Panc1 (cell line): ENCODE data around the gene MAST3. TPM values are rescaled to one million over a fixed set of nuclear protein-coding genes. Genes with fewer than 3 reads are reported as not detected.
A peak's percentile ranks its signal among the peaks of the same experiment; 100 is the strongest.

ENCODE experiments used
- ATAC-seq: fragments of 200-7000 bp; cut with Tn5 transposase; 2 replicates; pipeline ENCODE4 v1.9.1; 2020; ENCODE audit warnings: mild to moderate bottlenecking, moderate library complexity
- BruUV-seq: library from RNA; stranded (reverse); fragments of 400-500 nt; replicated peaks from 2 replicates; lab custom pipeline; 2021; lab: Mats Ljungman, UMichigan
- CTCF ChIA-PET: fragments of 300-600 bp; sonication (Branson Sonifier 250); formaldehyde crosslinking; loops from one replicate; lab custom pipeline; 2022; ENCODE audit warnings: antibody characterized with exemption; lab: Charles Lee
- POLR2A ChIA-PET: fragments of 300-600 bp; sonication (Branson Sonifier 250); formaldehyde crosslinking; loops from one replicate; lab custom pipeline; 2022; ENCODE audit warnings: antibody characterized with exemption; lab: Charles Lee
- DNase-seq: peaks from one replicate; pipeline ENCODE4 v3.0.0-alpha.2; 2010; ENCODE audit warnings: low read depth, low spot score
- H3K27ac ChIP-seq: 2 replicates; pipeline ENCODE4 v1.5.1; 2011; ENCODE audit warnings: mild to moderate bottlenecking, low read length, inconsistent platforms
- H3K27me3 ChIP-seq: fragments of 200-500 bp; sonication (Bioruptor generic); 2 replicates; pipeline ENCODE4 v1.6.0; 2014; ENCODE audit warnings: low read length, inconsistent platforms; ENCODE audit not compliant: control insufficient read depth, insufficient read depth
- H3K36me3 ChIP-seq: fragments of 200-500 bp; sonication (Bioruptor generic); 2 replicates; pipeline ENCODE4 v1.5.1; 2014; ENCODE audit warnings: inconsistent platforms, mild to moderate bottlenecking, low read length, moderate library complexity; ENCODE audit not compliant: control insufficient read depth, insufficient read depth
- H3K4me1 ChIP-seq: 2 replicates; pipeline ENCODE4 v1.5.1; 2011; ENCODE audit warnings: inconsistent platforms, mild to moderate bottlenecking, low read length, moderate library complexity; ENCODE audit not compliant: control insufficient read depth, insufficient read depth
- H3K4me3 ChIP-seq, 2 experiments: 2 replicates each; pipeline ENCODE4 v1.5.1; 2011 to 2012; ENCODE audit warnings: low read depth in 2 of 2, low read length in 2 of 2, mild to moderate bottlenecking in 2 of 2, inconsistent platforms in 1 of 2, moderate library complexity in 1 of 2
- H3K9me3 ChIP-seq: fragments of 200-500 bp; sonication (Bioruptor generic); 2 replicates; pipeline ENCODE4 v1.5.1; 2014; ENCODE audit warnings: low read depth, mild to moderate bottlenecking, inconsistent platforms, low read length, moderate library complexity; ENCODE audit not compliant: control insufficient read depth, insufficient read depth
- CTCF ChIP-seq: fragments of 450-650 bp; IDR thresholded peaks from 2 replicates; pipeline ENCODE4 v1.5.1; 2017; ENCODE audit warnings: mild to moderate bottlenecking
- POLR2AphosphoS5 ChIP-seq: IDR thresholded peaks from 2 replicates; pipeline ENCODE4 v1.6.1; 2012; ENCODE audit warnings: mild to moderate bottlenecking, low read depth, low read length, moderate library complexity
- REST ChIP-seq, 2 experiments: IDR thresholded peaks; 2 replicates each; pipeline ENCODE4 v1.6.1; 2011 to 2012; ENCODE audit warnings: low read depth in 2 of 2, control low read depth in 1 of 2, low read length in 1 of 2, mild to moderate bottlenecking in 1 of 2, moderate library complexity in 1 of 2; ENCODE audit not compliant: insufficient read depth in 1 of 2
- SIN3A ChIP-seq: IDR thresholded peaks from 2 replicates; pipeline ENCODE4 v1.6.1; 2012; ENCODE audit warnings: low read depth, mild to moderate bottlenecking, low read length, moderate library complexity, borderline replicate concordance; ENCODE audit not compliant: insufficient read depth
- TCF7L2 ChIP-seq: IDR thresholded peaks from 2 replicates; pipeline ENCODE4 v1.6.1; 2011; ENCODE audit warnings: mild to moderate bottlenecking, low read depth, low read length, inconsistent platforms
- in situ Hi-C: cut with HindIII; loops from 2 replicates; pipeline ENCODE4 v1.10.0; 2016; ENCODE audit warnings: low sequenced_read_pairs, low pct_unique_long_range_greater_than_20kb
- intact Hi-C: fragments of 100-400 bp; cut with micrococcal nuclease; formaldehyde crosslinking; loops from one replicate; pipeline ENCODE4 v1.10.0; 2022; ENCODE audit not compliant: unreplicated experiment
- total RNA-seq: library from RNA; stranded (reverse); gene quantifications from one replicate; pipeline ENCODE4 v1.2.1, GENCODE V29; 2021; ENCODE audit not compliant: unreplicated experiment

MAST3 gene
- total RNA-seq, 1 experiment from 2014 or later = 13.1 TPM

DNA sequence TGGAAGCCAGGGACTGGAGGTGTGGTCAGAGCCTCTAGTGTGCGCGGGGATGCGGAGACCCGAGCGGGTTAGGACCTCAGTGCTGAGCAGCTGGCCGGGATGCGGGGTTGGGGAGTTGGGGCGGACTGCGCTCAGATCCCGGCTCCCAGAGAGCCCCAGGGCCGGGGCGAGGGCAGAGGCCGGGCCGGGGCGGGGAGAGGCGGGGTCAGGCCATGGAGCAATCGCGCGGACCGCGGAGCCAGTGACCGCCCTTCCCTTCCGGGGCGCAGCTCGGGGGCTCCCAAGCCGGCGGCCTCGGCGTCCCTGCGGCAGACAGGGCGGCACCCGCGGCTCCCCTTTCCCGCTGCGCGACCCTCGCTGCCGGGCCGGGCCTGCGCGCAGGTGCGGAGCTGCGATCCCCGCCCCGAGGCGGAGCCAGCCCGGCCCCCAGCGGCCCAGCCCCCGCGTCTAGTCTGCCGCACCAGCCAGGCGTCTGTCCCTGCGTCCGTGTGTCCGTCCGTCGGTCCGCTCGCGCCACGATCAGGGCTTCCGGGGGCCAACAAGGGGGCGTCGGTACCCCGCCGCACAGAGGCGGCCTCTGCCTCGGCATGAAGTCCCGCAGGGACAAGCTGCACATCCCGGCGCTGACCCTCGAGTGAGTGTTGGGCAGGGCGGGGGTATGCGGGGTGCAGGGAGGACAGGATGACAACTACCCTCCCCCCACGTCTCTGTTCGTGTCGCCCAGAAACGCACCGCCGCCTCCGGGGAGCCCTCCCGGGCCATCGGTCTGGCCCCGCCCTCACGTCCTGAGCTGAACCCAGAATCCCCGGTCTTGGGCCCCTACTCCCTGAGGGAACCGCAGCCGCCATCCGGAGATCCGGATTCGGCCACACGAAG lies 12.4 kb downstream of the MAST3 start:
- 0 out of 2 replicates have a peak overlapping the region, but pooled peaks have one; percentile 8 for H3K27ac ChIP-seq
- ChIA-PET POLR2A (interaction anchor here (0.6 kb wide), 2 partner anchors 31 to 172 kb away, joined by 3 to 5 read pairs; partner anchors contain the start of gene JUND), CTCF (interaction anchor here (0.5 to 0.6 kb wide), 2 partner anchors 162 to 250 kb away, joined by 3 to 7 read pairs; partner anchors contain the start of gene RPL18A)
- H3K9me3 ChIP-seq = no peaks in the 10 kb centered on the region
- peak overlapping the region; percentile 57 to 63 for H3K4me3 ChIP-seq
- intact Hi-C loops = loop anchor here (10.0 kb wide), 1 partner anchor 55 kb away; no protein-coding TSS in a partner anchor
- peak; percentile 89 for ATAC-seq
- H3K27me3 ChIP-seq = no peaks in the 10 kb centered on the region
- H3K4me1 ChIP-seq = 0 out of 2 replicates have a peak, but pooled peaks cover 3% of the 10 kb centered on the region
- H3K36me3 ChIP-seq = no peaks in the 10 kb centered on the region
- TF ChIP-seq POLR2AphosphoS5 = no peak
- TF ChIP-seq TCF7L2 = no peak
- TF ChIP-seq SIN3A = no peak
- TF ChIP-seq CTCF = no peak
- no peak for TF ChIP-seq REST (IDR thresholded peaks at IDR 0.05; ENCODE audit: insufficient read depth in 1 of 2, low read depth in 2 of 2, low read length in 1 of 2)
- DNase-seq = no peak
- in situ Hi-C loops = no loop called here
- BruUV-seq = no TSS peak

- no peak for TF ChIP-seq SIN3A
- no peak for TF ChIP-seq CTCF
- no peak for TF ChIP-seq REST (IDR thresholded peaks at IDR 0.05; ENCODE audit: insufficient read depth in 1 of 2, low read depth in 2 of 2, low read length in 1 of 2)
- no peak for TF ChIP-seq POLR2AphosphoS5
- TF ChIP-seq TCF7L2 = no peak
- Histone ChIP-seq H3K4me3 (peak overlapping the region; percentile 57 to 63), H3K4me1 (0 out of 2 replicates have a peak, but pooled peaks cover 3% of the 10 kb centered on the region), H3K27me3 (no peaks in the 10 kb centered on the region), H3K9me3 (no peaks in the 10 kb centered on the region), H3K27ac (no peak overlapping the region), H3K36me3 (no peaks in the 10 kb centered on the region)
- ChIA-PET CTCF (interaction anchor here (0.5 to 0.6 kb wide), 3 partner anchors 30 to 251 kb away, joined by 3 to 8 read pairs (median 7); partner anchors contain the start of gene RPL18A), POLR2A (interaction anchor here (0.6 kb wide), 1 partner anchor 171 kb away, joined by 3 read pairs; the partner anchor contains the start of gene JUND)
- in situ Hi-C loops = no loop called here
- no TSS peak for BruUV-seq
- intact Hi-C loops = loop anchor here (10.0 kb wide), 1 partner anchor 54 kb away; no protein-coding TSS in a partner anchor
- DNase-seq (no peak), ATAC-seq (no peak)
Measured at GRCh38 chr19:18110609-18111232, 13.1 kb downstream of the MAST3 start.
